GM21825 (cell line): ENCODE results near the gene OR10A3.

Source experiments
- ATAC-seq: cut with Tn5 transposase; IDR thresholded peaks from one replicate; pipeline ENCODE4 v1.9.1; 2021; ENCODE audit warnings: mild to moderate bottlenecking, moderate library complexity; ENCODE audit not compliant: unreplicated experiment

OR10A3 gene

GRCh38 chr11:7944123-7944522, 2.6 kb upstream of the OR10A3 start:
- ATAC-seq, result no peak

GRCh38 chr11:7941146-7941545, 362 bp downstream of the OR10A3 start:
- no peak for ATAC-seq

- ATAC-seq, result no peak
Observed at GRCh38 chr11:7936615-7937014, 4.9 kb downstream of the OR10A3 start.

- ATAC-seq, result no peak
Observed at GRCh38 chr11:7931168-7931567, 10.3 kb downstream of the OR10A3 start, which contains the start of gene OR10A6. Gene OR10A6 (minus strand): TSS chr11:7931268. CDS start chr11:7928662, 2,606 bp downstream.

- ATAC-seq, result no peak
Observed at GRCh38 chr11:7927635-7928034, 13.9 kb downstream of the OR10A3 start.

GRCh38 chr11:7924536-7924935, 17.0 kb downstream of the OR10A3 start:
- no peak for ATAC-seq

GRCh38 chr11:7918141-7918540, 23.4 kb downstream of the OR10A3 start:
- ATAC-seq, result no peak

- no peak for ATAC-seq
Observed at GRCh38 chr11:7911011-7911410, 30.5 kb downstream of the OR10A3 start.

- ATAC-seq, result no peak
Observed at GRCh38 chr11:7910286-7910788, 31.2 kb downstream of the OR10A3 start.

- no peak for ATAC-seq
Observed at GRCh38 chr11:7909585-7910285, 31.8 kb downstream of the OR10A3 start.

GRCh38 chr11:7907121-7907520, 34.4 kb downstream of the OR10A3 start:
- no peak for ATAC-seq

GRCh38 chr11:7906481-7906880, 35.0 kb downstream of the OR10A3 start:
- ATAC-seq, result no peak

GRCh38 chr11:7905961-7906429, 35.5 kb downstream of the OR10A3 start:
- ATAC-seq, result no peak

- no peak for ATAC-seq
Observed at GRCh38 chr11:7905549-7905948, 36.0 kb downstream of the OR10A3 start.

GRCh38 chr11:7904917-7905316, 36.6 kb downstream of the OR10A3 start:
- ATAC-seq, result no peak

GRCh38 chr11:7903940-7904339, 37.6 kb downstream of the OR10A3 start:
- ATAC-seq, result no peak

- ATAC-seq, result no peak
Observed at GRCh38 chr11:7901319-7901854, 40.1 kb downstream of the OR10A3 start.

- ATAC-seq, result no peak
Observed at GRCh38 chr11:7900686-7901085, 40.8 kb downstream of the OR10A3 start.

GRCh38 chr11:7899418-7899817, 42.1 kb downstream of the OR10A3 start:
- no peak for ATAC-seq

- ATAC-seq, result no peak
Observed at GRCh38 chr11:7898666-7899283, 42.7 kb downstream of the OR10A3 start.

GRCh38 chr11:7896009-7896785, 45.3 kb downstream of the OR10A3 start:
- ATAC-seq, result no peak
